Neural cell (in vitro differentiated cells): ENCODE results near the gene SCTR. TPM values are rescaled to one million over a fixed set of nuclear protein-coding genes. Genes with fewer than 3 reads are reported as not detected.

Experiments
- H2AFZ ChIP-seq: fragments of 200-600, 300-800 bp; sonication (generic), shearing (Covaris generic); 2 replicates; pipeline ENCODE4 v1.6.0; 2014; ENCODE audit warnings: low read depth, mild to moderate bottlenecking, antibody characterized with exemption, low read length, moderate library complexity
- H3F3A ChIP-seq: fragments of 200-600 bp; shearing (Covaris generic); 2 replicates; pipeline ENCODE4 v1.6.1; 2016; ENCODE audit warnings: mild to moderate bottlenecking, moderate library complexity, mixed read lengths, antibody characterized with exemption, low read length; ENCODE audit not compliant: insufficient read depth, poor library complexity, severe bottlenecking
- H3K27ac ChIP-seq: fragments of 200-600, 300-800 bp; sonication (generic), shearing (Covaris generic); 2 replicates; pipeline ENCODE4 v1.5.1; 2014; ENCODE audit warnings: mild to moderate bottlenecking, low read length, moderate library complexity
- H3K27me3 ChIP-seq: fragments of 300-800, 200-600 bp; sonication (generic), shearing (Covaris generic); 2 replicates; pipeline ENCODE4 v1.6.0; 2014; ENCODE audit warnings: mild to moderate bottlenecking, low read depth, low read length, moderate library complexity; ENCODE audit not compliant: insufficient read depth
- H3K36me3 ChIP-seq: fragments of 300-800, 200-600 bp; sonication (generic), shearing (Covaris generic); 2 replicates; pipeline ENCODE4 v1.5.1; 2014; ENCODE audit warnings: mild to moderate bottlenecking, antibody characterized with exemption, low read length, moderate library complexity; ENCODE audit not compliant: insufficient read depth
- H3K4me2 ChIP-seq: fragments of 300-800, 200-600 bp; sonication (generic), shearing (Covaris generic); 2 replicates; pipeline ENCODE4 v1.6.0; 2014; ENCODE audit warnings: mild to moderate bottlenecking, low read length
- H3K4me3 ChIP-seq: fragments of 300-800, 200-600 bp; sonication (generic), shearing (Covaris generic); 2 replicates; pipeline ENCODE4 v1.5.1; 2014; ENCODE audit warnings: mild to moderate bottlenecking, low read length, moderate library complexity
- H3K79me2 ChIP-seq: fragments of 200-600 bp; shearing (Covaris generic); replicated peaks from 2 replicates; pipeline ENCODE4 v1.6.0; 2014; ENCODE audit warnings: mild to moderate bottlenecking, low read length, moderate library complexity; ENCODE audit not compliant: insufficient read depth
- H3K9ac ChIP-seq: fragments of 300-800, 200-600 bp; sonication (generic), shearing (Covaris generic); 2 replicates; pipeline ENCODE4 v1.6.1; 2016; ENCODE audit warnings: mild to moderate bottlenecking, low read length, mixed read lengths
- H3K9me2 ChIP-seq: fragments of 200-600 bp; shearing (Covaris generic); 2 replicates; pipeline ENCODE4 v1.6.1; 2016; ENCODE audit warnings: mild to moderate bottlenecking, low read length, mixed read lengths; ENCODE audit not compliant: insufficient read depth
- H3K9me3 ChIP-seq: fragments of 200-600, 300-800 bp; sonication (generic), shearing (Covaris generic); 2 replicates; pipeline ENCODE4 v1.6.1; 2016; ENCODE audit warnings: mild to moderate bottlenecking, mixed run types, low read length, moderate library complexity, mixed read lengths
- H4K20me1 ChIP-seq: fragments of 200-600 bp; shearing (Covaris generic); 2 replicates; pipeline ENCODE4 v1.6.1; 2016; ENCODE audit warnings: mild to moderate bottlenecking, mixed run types; ENCODE audit not compliant: insufficient read depth
- EP300 ChIP-seq: fragments of 450-650 bp; conservative IDR thresholded peaks from 2 replicates; pipeline ENCODE4 v1.6.1; 2014; ENCODE audit warnings: antibody characterized with exemption, mild to moderate bottlenecking, moderate library complexity; ENCODE audit not compliant: poor library complexity, severe bottlenecking
- EZH2 ChIP-seq: fragments of 200-600, 300-800 bp; shearing (Covaris generic), sonication (generic); IDR thresholded peaks from 2 replicates; pipeline ENCODE4 v1.6.1; 2014; ENCODE audit warnings: antibody characterized with exemption, low read length, borderline replicate concordance, mild to moderate bottlenecking; ENCODE audit not compliant: insufficient read depth, poor library complexity, severe bottlenecking
- MXI1 ChIP-seq: fragments of 450-650 bp; conservative IDR thresholded peaks from 2 replicates; pipeline ENCODE4 v1.6.1; 2014; ENCODE audit warnings: antibody characterized with exemption, mild to moderate bottlenecking; ENCODE audit not compliant: poor library complexity, severe bottlenecking
- POLR2AphosphoS5 ChIP-seq: IDR thresholded peaks from 2 replicates; pipeline ENCODE4 v1.6.1; 2012
- RAD21 ChIP-seq: fragments of 450-650 bp; conservative IDR thresholded peaks from 2 replicates; pipeline ENCODE4 v1.6.1; 2014; ENCODE audit warnings: antibody characterized with exemption, mild to moderate bottlenecking, moderate library complexity
- SMC3 ChIP-seq: fragments of 450-650 bp; conservative IDR thresholded peaks from 2 replicates; pipeline ENCODE4 v1.6.1; 2014; ENCODE audit warnings: antibody characterized with exemption, mild to moderate bottlenecking, moderate library complexity; ENCODE audit not compliant: poor library complexity
- TAF1 ChIP-seq: IDR thresholded peaks from 2 replicates; pipeline ENCODE4 v1.6.1; 2012; ENCODE audit warnings: low read depth
- polyA plus RNA-seq: library from polyadenylated mRNA; depleted of rRNA; stranded (reverse); fragments of >200 nt; gene quantifications from 2 replicates; pipeline ENCODE4 v1.2.3, GENCODE V29; 2014
- TF ChIP-seq, protein P1 (sequence below): fragments of 450-650 bp; IDR thresholded peaks from 2 replicates; pipeline ENCODE4 v1.5.1; 2014; ENCODE audit warnings: antibody characterized with exemption, mild to moderate bottlenecking, moderate library complexity; ENCODE audit not compliant: poor library complexity, severe bottlenecking
- TF ChIP-seq, protein P2 (sequence below): IDR thresholded peaks from 2 replicates; pipeline ENCODE4 v1.6.1; 2012; ENCODE audit warnings: borderline replicate concordance

SCTR gene
- polyA plus RNA-seq, 1 donor from 2014 or later = 0.12 TPM

- no peaks in the 10 kb centered on the region for H3F3A ChIP-seq
- H3K79me2 ChIP-seq = no peaks in the 10 kb centered on the region
- no peaks in the 10 kb centered on the region for H3K9me2 ChIP-seq
- no peak overlapping the region for H3K4me2 ChIP-seq
- H4K20me1 ChIP-seq = no peaks in the 10 kb centered on the region
- no peak overlapping the region for H3K9ac ChIP-seq
- no peak overlapping the region for H2AFZ ChIP-seq
- no peaks in the 10 kb centered on the region for H3K36me3 ChIP-seq
- no peak overlapping the region for H3K4me3 ChIP-seq
- H3K27ac ChIP-seq = no peak overlapping the region
- H3K27me3 ChIP-seq = no peaks in the 10 kb centered on the region
- H3K9me3 ChIP-seq = no peaks in the 10 kb centered on the region
- no peak for TF ChIP-seq RAD21
- no peak for TF ChIP-seq EZH2
- TF ChIP-seq TAF1 = no peak
- TF ChIP-seq, protein P1, sequence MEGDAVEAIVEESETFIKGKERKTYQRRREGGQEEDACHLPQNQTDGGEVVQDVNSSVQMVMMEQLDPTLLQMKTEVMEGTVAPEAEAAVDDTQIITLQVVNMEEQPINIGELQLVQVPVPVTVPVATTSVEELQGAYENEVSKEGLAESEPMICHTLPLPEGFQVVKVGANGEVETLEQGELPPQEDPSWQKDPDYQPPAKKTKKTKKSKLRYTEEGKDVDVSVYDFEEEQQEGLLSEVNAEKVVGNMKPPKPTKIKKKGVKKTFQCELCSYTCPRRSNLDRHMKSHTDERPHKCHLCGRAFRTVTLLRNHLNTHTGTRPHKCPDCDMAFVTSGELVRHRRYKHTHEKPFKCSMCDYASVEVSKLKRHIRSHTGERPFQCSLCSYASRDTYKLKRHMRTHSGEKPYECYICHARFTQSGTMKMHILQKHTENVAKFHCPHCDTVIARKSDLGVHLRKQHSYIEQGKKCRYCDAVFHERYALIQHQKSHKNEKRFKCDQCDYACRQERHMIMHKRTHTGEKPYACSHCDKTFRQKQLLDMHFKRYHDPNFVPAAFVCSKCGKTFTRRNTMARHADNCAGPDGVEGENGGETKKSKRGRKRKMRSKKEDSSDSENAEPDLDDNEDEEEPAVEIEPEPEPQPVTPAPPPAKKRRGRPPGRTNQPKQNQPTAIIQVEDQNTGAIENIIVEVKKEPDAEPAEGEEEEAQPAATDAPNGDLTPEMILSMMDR = no peak
- TF ChIP-seq EP300 = no peak
- no peak for TF ChIP-seq POLR2AphosphoS5
- TF ChIP-seq, protein P2, sequence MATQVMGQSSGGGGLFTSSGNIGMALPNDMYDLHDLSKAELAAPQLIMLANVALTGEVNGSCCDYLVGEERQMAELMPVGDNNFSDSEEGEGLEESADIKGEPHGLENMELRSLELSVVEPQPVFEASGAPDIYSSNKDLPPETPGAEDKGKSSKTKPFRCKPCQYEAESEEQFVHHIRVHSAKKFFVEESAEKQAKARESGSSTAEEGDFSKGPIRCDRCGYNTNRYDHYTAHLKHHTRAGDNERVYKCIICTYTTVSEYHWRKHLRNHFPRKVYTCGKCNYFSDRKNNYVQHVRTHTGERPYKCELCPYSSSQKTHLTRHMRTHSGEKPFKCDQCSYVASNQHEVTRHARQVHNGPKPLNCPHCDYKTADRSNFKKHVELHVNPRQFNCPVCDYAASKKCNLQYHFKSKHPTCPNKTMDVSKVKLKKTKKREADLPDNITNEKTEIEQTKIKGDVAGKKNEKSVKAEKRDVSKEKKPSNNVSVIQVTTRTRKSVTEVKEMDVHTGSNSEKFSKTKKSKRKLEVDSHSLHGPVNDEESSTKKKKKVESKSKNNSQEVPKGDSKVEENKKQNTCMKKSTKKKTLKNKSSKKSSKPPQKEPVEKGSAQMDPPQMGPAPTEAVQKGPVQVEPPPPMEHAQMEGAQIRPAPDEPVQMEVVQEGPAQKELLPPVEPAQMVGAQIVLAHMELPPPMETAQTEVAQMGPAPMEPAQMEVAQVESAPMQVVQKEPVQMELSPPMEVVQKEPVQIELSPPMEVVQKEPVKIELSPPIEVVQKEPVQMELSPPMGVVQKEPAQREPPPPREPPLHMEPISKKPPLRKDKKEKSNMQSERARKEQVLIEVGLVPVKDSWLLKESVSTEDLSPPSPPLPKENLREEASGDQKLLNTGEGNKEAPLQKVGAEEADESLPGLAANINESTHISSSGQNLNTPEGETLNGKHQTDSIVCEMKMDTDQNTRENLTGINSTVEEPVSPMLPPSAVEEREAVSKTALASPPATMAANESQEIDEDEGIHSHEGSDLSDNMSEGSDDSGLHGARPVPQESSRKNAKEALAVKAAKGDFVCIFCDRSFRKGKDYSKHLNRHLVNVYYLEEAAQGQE = no peak
- no peak for TF ChIP-seq MXI1
- no peak for TF ChIP-seq SMC3
These were observed 130.1 kb downstream of the SCTR start for GRCh38 chr2:119393971-119394748.

Other genes starting within 250 kb of the SCTR start
- gene C2orf76, start 157.6 kb downstream of the SCTR start, polyA plus RNA-seq = 33.8 and 37.7 TPM in 2 replicates
- gene DBI, start 157.5 kb downstream of the SCTR start, polyA plus RNA-seq = 70.0 and 110 TPM in 2 replicates
- gene TMEM37, start 92.6 kb downstream of the SCTR start, polyA plus RNA-seq = not detected in 2 replicates
- 7.0 and 8.4 TPM in 2 replicates for gene CFAP221, start 20.0 kb upstream of the SCTR start, polyA plus RNA-seq
- gene TMEM177, start 154.7 kb upstream of the SCTR start, polyA plus RNA-seq = 10.0 and 18.0 TPM in 2 replicates
- 14.2 and 22.0 TPM in 2 replicates for gene PTPN4, start 235.4 kb upstream of the SCTR start, polyA plus RNA-seq